ENCODE results near the gene GRB14.

The GRB14 gene

GRCh38 chr2:164613321-164613982, 7.8 kb downstream of the GRB14 start:
- no peak for DNase-seq

- no peak for DNase-seq
Measured at GRCh38 chr2:164609790-164610189, 11.5 kb downstream of the GRB14 start.

- no peak for DNase-seq
Measured at GRCh38 chr2:164606557-164606956, 14.7 kb downstream of the GRB14 start.

GRCh38 chr2:164605295-164605694, 16.0 kb downstream of the GRB14 start:
- DNase-seq, result no peak

- DNase-seq, result no peak
Measured at GRCh38 chr2:164600763-164601162, 20.5 kb downstream of the GRB14 start.

GRCh38 chr2:164599954-164600589, 21.2 kb downstream of the GRB14 start:
- no peak for DNase-seq

GRCh38 chr2:164597983-164598382, 23.3 kb downstream of the GRB14 start:
- no peak for DNase-seq

GRCh38 chr2:164595031-164595430, 26.3 kb downstream of the GRB14 start:
- DNase-seq, result no peak

GRCh38 chr2:164593959-164594358, 27.3 kb downstream of the GRB14 start:
- DNase-seq, result no peak

- no peak for DNase-seq
Measured at GRCh38 chr2:164593541-164593940, 27.7 kb downstream of the GRB14 start.

- no peak for DNase-seq
Measured at GRCh38 chr2:164589522-164589921, 31.8 kb downstream of the GRB14 start.

GRCh38 chr2:164581050-164581449, 40.2 kb downstream of the GRB14 start:
- DNase-seq, result no peak

- DNase-seq, result no peak
Measured at GRCh38 chr2:164574931-164575330, 46.4 kb downstream of the GRB14 start.

- no peak for DNase-seq
Measured at GRCh38 chr2:164570475-164570874, 50.8 kb downstream of the GRB14 start.

- DNase-seq, result no peak
Measured at GRCh38 chr2:164569378-164569777, 51.9 kb downstream of the GRB14 start.

- DNase-seq, result no peak
Measured at GRCh38 chr2:164568317-164568716, 53.0 kb downstream of the GRB14 start.

GRCh38 chr2:164567335-164567989, 53.8 kb downstream of the GRB14 start:
- no peak for DNase-seq

GRCh38 chr2:164565359-164565758, 55.9 kb downstream of the GRB14 start:
- DNase-seq, result no peak

- no peak for DNase-seq
Measured at GRCh38 chr2:164562666-164563065, 58.6 kb downstream of the GRB14 start.

- no peak for DNase-seq
Measured at GRCh38 chr2:164561991-164562390, 59.3 kb downstream of the GRB14 start.

- DNase-seq, result no peak
Measured at GRCh38 chr2:164561416-164561815, 59.9 kb downstream of the GRB14 start.

- no peak for DNase-seq
Measured at GRCh38 chr2:164560902-164561301, 60.4 kb downstream of the GRB14 start.

GRCh38 chr2:164560181-164560792, 61.0 kb downstream of the GRB14 start:
- DNase-seq, result no peak

- DNase-seq, result no peak
Measured at GRCh38 chr2:164558450-164558849, 62.8 kb downstream of the GRB14 start.
